Measurements from ENCODE around the gene C17orf78.

C17orf78 gene

DNA sequence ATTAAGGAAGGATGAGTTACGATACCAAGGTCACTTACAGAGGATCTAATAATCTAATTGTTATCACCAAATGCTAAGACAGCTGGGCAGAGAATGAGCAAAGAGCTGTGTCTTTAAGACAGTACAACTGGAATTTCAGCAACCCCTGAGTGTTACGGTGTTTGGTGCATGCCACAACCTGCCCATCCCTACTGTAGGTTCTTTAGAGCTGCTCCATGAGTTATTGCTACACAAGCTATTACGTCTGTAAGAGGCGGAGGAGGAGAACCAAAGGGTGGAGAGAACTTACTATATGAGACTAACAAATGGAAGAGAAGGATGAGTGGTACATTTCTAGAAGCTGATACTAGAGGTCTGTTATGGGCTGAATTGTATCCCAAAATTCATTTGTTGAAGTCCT is 14.2 kb upstream of the C17orf78 start:
- no peak for TF ChIP-seq YY1 (IDR thresholded peaks at IDR 0.05; ENCODE audit: low read depth)
- TF ChIP-seq EP300 (IDR thresholded peaks at IDR 0.05; ENCODE audit: borderline replicate concordance), result no peak
- no peak for TF ChIP-seq MAX (IDR thresholded peaks at IDR 0.05)
- TF ChIP-seq TAF1 (IDR thresholded peaks at IDR 0.05; ENCODE audit: low read depth), result no peak
- no peak for TF ChIP-seq CREB1 (IDR thresholded peaks at IDR 0.05; ENCODE audit: low read depth)
- no peak for TF ChIP-seq NFIC (IDR thresholded peaks at IDR 0.05)
- TF ChIP-seq, protein P1, sequence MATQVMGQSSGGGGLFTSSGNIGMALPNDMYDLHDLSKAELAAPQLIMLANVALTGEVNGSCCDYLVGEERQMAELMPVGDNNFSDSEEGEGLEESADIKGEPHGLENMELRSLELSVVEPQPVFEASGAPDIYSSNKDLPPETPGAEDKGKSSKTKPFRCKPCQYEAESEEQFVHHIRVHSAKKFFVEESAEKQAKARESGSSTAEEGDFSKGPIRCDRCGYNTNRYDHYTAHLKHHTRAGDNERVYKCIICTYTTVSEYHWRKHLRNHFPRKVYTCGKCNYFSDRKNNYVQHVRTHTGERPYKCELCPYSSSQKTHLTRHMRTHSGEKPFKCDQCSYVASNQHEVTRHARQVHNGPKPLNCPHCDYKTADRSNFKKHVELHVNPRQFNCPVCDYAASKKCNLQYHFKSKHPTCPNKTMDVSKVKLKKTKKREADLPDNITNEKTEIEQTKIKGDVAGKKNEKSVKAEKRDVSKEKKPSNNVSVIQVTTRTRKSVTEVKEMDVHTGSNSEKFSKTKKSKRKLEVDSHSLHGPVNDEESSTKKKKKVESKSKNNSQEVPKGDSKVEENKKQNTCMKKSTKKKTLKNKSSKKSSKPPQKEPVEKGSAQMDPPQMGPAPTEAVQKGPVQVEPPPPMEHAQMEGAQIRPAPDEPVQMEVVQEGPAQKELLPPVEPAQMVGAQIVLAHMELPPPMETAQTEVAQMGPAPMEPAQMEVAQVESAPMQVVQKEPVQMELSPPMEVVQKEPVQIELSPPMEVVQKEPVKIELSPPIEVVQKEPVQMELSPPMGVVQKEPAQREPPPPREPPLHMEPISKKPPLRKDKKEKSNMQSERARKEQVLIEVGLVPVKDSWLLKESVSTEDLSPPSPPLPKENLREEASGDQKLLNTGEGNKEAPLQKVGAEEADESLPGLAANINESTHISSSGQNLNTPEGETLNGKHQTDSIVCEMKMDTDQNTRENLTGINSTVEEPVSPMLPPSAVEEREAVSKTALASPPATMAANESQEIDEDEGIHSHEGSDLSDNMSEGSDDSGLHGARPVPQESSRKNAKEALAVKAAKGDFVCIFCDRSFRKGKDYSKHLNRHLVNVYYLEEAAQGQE (IDR thresholded peaks at IDR 0.05; ENCODE audit: low read depth), result no peak
- no peak for TF ChIP-seq RAD21 (IDR thresholded peaks at IDR 0.05; ENCODE audit: low read depth)
- no peak for TF ChIP-seq ZBTB7A (IDR thresholded peaks at IDR 0.05; ENCODE audit: low read depth)

DNA sequence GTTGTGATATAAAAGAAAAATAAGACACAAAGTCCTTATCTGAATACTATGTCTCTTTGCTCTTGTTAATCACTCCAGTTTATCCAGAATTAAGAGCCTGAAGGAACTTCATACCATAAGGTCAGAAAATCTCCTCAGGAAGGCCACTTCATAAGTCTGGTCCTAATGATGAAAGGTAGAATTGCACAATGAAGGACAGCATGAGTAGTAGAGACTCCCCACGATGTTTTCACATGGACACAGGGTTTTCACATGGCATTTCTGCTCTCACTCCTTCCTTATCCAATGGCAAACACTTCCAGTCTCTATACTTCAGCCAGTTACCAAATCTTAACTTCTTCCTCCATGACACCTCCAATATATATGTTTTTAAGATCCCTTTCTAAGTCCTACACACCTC is 10.2 kb upstream of the C17orf78 start:
- TF ChIP-seq EP300 (IDR thresholded peaks at IDR 0.05; ENCODE audit: borderline replicate concordance) (no peak), NFIC (IDR thresholded peaks at IDR 0.05) (no peak), CREB1 (IDR thresholded peaks at IDR 0.05; ENCODE audit: low read depth) (no peak), YY1 (IDR thresholded peaks at IDR 0.05; ENCODE audit: low read depth) (no peak), CEBPB (IDR thresholded peaks at IDR 0.05) (no peak), FOXM1 (IDR thresholded peaks at IDR 0.05; ENCODE audit: borderline replicate concordance, low read depth) (no peak), ZBTB7A (IDR thresholded peaks at IDR 0.05; ENCODE audit: low read depth) (no peak), TAF1 (IDR thresholded peaks at IDR 0.05; ENCODE audit: low read depth) (no peak), TCF12 (IDR thresholded peaks at IDR 0.05; ENCODE audit: low read depth) (no peak), RAD21 (IDR thresholded peaks at IDR 0.05; ENCODE audit: low read depth) (no peak), EGR1 (IDR thresholded peaks at IDR 0.05) (no peak), MAX (IDR thresholded peaks at IDR 0.05) (no peak), TEAD4 (IDR thresholded peaks at IDR 0.05) (no peak)
- TF ChIP-seq, protein P1 (IDR thresholded peaks at IDR 0.05; ENCODE audit: low read depth), result no peak
- TF ChIP-seq, protein P2, sequence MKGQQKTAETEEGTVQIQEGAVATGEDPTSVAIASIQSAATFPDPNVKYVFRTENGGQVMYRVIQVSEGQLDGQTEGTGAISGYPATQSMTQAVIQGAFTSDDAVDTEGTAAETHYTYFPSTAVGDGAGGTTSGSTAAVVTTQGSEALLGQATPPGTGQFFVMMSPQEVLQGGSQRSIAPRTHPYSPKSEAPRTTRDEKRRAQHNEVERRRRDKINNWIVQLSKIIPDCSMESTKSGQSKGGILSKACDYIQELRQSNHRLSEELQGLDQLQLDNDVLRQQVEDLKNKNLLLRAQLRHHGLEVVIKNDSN (IDR thresholded peaks at IDR 0.05), result no peak

- TF ChIP-seq ZBTB7A (IDR thresholded peaks at IDR 0.05; ENCODE audit: low read depth) (no peak), CEBPB (IDR thresholded peaks at IDR 0.05) (peak; percentile 39; the same call in 1 of the 2 replicates), FOXM1 (IDR thresholded peaks at IDR 0.05; ENCODE audit: borderline replicate concordance, low read depth) (no peak)
Observed at GRCh38 chr17:37368577-37368976, 7.2 kb upstream of the C17orf78 start.

- peak; percentile 98 for TF ChIP-seq RAD21 (IDR thresholded peaks at IDR 0.05; ENCODE audit: low read depth)
- TF ChIP-seq, protein P1 (IDR thresholded peaks at IDR 0.05; ENCODE audit: low read depth), result no peak
- no peak for TF ChIP-seq FOXM1 (IDR thresholded peaks at IDR 0.05; ENCODE audit: borderline replicate concordance, low read depth)
- TF ChIP-seq EGR1 (IDR thresholded peaks at IDR 0.05), result no peak
- no peak for TF ChIP-seq ZBTB7A (IDR thresholded peaks at IDR 0.05; ENCODE audit: low read depth)
- TF ChIP-seq MAX (IDR thresholded peaks at IDR 0.05), result 0 out of 2 replicates have a peak, but pooled peaks have one; percentile 39
Observed at GRCh38 chr17:37373530-37374159, 2.1 kb upstream of the C17orf78 start.

GRCh38 chr17:37382056-37382455 is 6.3 kb downstream of the C17orf78 start:
- no peak for TF ChIP-seq TCF12 (IDR thresholded peaks at IDR 0.05; ENCODE audit: low read depth)
- TF ChIP-seq TAF1 (IDR thresholded peaks at IDR 0.05; ENCODE audit: low read depth), result no peak
- TF ChIP-seq TEAD4 (IDR thresholded peaks at IDR 0.05), result no peak
- no peak for TF ChIP-seq CEBPB (IDR thresholded peaks at IDR 0.05)
- TF ChIP-seq, protein P2 (IDR thresholded peaks at IDR 0.05), result no peak
- no peak for TF ChIP-seq ZBTB7A (IDR thresholded peaks at IDR 0.05; ENCODE audit: low read depth)
- no peak for TF ChIP-seq RAD21 (IDR thresholded peaks at IDR 0.05; ENCODE audit: low read depth)
- no peak for TF ChIP-seq EGR1 (IDR thresholded peaks at IDR 0.05)
- TF ChIP-seq YY1 (IDR thresholded peaks at IDR 0.05; ENCODE audit: low read depth), result no peak
- TF ChIP-seq MAX (IDR thresholded peaks at IDR 0.05), result no peak
- TF ChIP-seq EP300 (IDR thresholded peaks at IDR 0.05; ENCODE audit: borderline replicate concordance), result no peak
- TF ChIP-seq, protein P1 (IDR thresholded peaks at IDR 0.05; ENCODE audit: low read depth), result no peak
- no peak for TF ChIP-seq NFIC (IDR thresholded peaks at IDR 0.05)
- no peak for TF ChIP-seq FOXM1 (IDR thresholded peaks at IDR 0.05; ENCODE audit: borderline replicate concordance, low read depth)
- TF ChIP-seq CREB1 (IDR thresholded peaks at IDR 0.05; ENCODE audit: low read depth), result no peak
